NCI-H460 (cell line): ENCODE measurements around the gene CALR3. TPM values are rescaled to one million over a fixed set of nuclear protein-coding genes. Genes with fewer than 3 reads are reported as not detected.

ENCODE experiments used
- DNase-seq: peaks from one replicate; pipeline ENCODE4 v3.0.0-alpha.2; 2016; ENCODE audit warnings: low read depth; ENCODE audit errors: extremely low read depth
- small RNA-seq, 2 experiments: library from RNA; depleted of rRNA; stranded (forward); fragments of <200 nt; gene quantifications; one replicate each; pipeline ENCODE3, GENCODE V24; 2014
- total RNA-seq: library from RNA; depleted of rRNA; stranded (reverse); fragments of >200 nt; shearing (Covaris generic); gene quantifications from 2 replicates; pipeline ENCODE4 v1.2.3, GENCODE V29; 2014; rRNA removed

CALR3 gene
- total RNA-seq, 1 experiment from 2014 or later = not detected

DNA sequence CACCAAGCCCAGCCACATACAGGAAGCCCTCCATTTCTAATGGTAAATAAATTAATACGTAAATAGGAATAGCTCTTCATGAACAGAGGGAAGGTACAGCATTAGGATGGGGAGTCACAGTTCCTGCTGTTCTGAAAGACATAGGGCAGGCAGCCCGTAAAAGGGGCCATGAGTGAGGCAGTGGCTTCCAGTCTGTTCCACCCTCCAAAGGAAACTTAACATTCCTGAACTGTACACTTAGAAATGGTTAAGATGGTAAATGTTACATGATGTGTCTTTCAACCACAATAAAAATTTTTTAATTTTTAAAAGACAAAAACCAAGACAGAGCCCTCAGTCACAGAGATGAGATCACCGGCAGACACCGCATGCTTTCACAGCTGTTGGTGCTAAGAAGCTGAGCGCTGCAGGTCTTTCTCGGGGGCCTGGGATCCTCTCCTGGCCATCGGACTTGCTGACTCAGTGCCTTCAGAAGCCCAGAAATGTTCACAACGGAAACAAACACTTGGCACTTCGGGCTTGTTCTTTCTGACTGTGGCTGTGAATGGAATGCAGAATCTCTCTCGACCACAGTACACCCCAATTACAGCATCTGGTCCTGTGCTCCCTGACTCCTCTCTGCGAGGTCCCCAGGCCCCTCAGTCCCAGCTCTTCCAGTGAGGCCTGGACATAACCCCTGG, 60.6 kb downstream of the CALR3 start:
- DNase-seq = no peak

DNA sequence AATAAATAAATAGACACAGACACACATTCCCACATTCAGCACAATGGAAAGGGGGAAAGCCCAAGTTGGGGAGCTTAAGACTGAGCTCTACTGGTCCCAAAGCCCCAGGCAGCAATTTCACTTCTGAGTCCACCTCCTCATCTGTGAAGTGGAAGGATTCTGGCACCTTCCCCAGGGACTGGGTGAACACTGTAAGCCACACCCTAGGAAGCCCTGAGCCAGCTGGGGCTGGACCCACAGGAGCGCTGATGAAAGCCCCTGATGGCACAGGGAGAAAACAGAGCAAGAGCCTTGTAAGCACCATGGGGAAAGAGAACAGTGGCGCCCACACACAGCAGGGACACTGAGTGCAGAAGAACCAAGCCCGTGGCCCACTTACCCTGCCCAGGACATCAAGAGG, 62.0 kb downstream of the CALR3 start:
- DNase-seq = no peak

DNA sequence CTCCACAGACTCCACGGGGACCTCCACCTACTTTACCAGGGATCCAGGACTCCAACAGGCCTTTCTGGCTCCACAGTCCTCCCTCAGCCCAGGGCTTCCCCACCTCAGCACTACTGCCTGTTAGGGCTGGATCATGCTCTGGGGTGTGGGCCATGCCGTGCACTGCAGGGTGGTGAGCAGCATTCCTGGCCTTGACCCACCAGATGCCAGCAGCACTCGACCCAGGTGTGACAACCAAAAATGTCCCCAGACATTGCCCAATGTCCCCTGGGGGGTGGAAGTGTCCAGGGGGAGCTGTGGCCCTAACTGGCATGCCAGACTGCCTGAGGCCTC, 66.2 kb downstream of the CALR3 start:
- DNase-seq = no peak

DNA sequence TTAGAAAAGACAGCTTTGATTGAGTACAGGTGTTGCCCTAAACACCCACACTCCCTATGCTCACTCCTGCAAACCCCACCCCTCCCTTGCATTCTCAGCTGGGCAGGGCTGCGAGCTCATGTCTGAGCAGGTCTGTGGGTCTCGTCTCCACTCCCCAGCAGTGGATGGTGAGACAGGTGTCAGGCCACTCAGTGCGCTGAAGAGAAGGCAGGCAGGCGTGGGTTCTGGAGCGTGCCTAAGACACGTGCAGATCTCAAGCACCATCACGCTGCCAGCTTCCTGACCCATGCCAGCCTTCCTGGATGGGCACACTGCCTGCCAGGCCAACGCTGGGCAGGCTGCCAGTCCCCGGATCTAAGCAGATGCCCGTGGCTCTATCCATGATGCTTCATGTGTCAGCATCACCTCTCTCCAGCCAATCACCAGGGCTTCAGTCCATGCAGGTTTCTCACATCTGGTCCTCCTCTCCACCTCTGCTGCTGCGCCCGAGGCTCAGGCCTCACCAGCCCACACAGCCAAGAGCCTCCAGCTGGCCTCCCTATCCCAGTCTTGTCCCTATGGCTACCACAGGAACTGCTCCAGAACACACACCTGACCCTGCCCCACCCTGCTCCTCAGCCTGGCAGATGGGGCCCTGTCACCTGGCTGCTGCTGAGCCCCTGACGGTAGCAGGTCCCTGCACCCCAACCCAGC, 66.8 kb downstream of the CALR3 start:
- DNase-seq = no peak

Small RNA genes lying within 50 kb of the gene (small RNA-seq; reads per million reads assigned to genes)
- 0 to 0.23 reads per million in 2 experiments for gene RN7SL146P

Other genes with a start within 250 kb of the CALR3 start
- gene KLF2, start 171.3 kb downstream of the CALR3 start, total RNA-seq = 13.5 and 16.8 TPM in 2 replicates
- gene EPS15L1, start 24.2 kb downstream of the CALR3 start, total RNA-seq = 4.0 and 5.3 TPM in 2 replicates
- gene C19orf44, start 227 bp upstream of the CALR3 start, total RNA-seq = 3.3 and 5.1 TPM in 2 replicates
- 5.9 and 7.0 TPM in 2 replicates for gene CHERP, start 46.3 kb upstream of the CALR3 start, total RNA-seq
- gene SLC35E1, start 76.2 kb upstream of the CALR3 start, total RNA-seq = 21.2 and 23.2 TPM in 2 replicates
- gene MED26, start 132.0 kb upstream of the CALR3 start, total RNA-seq = 4.4 and 4.5 TPM in 2 replicates
- gene SMIM7, start 164.0 kb upstream of the CALR3 start, total RNA-seq = 96.1 and 96.5 TPM in 2 replicates
- gene TMEM38A, start 165.0 kb upstream of the CALR3 start, total RNA-seq = 0.40 and 0.94 TPM in 2 replicates
- 0.05 TPM in 1 of 2 replicates, not detected in the other for gene NWD1, start 223.7 kb upstream of the CALR3 start, total RNA-seq